Measurements from ENCODE around the gene PPP1R14B.

Gene PPP1R14B, protein sequence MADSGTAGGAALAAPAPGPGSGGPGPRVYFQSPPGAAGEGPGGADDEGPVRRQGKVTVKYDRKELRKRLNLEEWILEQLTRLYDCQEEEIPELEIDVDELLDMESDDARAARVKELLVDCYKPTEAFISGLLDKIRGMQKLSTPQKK

DNA sequence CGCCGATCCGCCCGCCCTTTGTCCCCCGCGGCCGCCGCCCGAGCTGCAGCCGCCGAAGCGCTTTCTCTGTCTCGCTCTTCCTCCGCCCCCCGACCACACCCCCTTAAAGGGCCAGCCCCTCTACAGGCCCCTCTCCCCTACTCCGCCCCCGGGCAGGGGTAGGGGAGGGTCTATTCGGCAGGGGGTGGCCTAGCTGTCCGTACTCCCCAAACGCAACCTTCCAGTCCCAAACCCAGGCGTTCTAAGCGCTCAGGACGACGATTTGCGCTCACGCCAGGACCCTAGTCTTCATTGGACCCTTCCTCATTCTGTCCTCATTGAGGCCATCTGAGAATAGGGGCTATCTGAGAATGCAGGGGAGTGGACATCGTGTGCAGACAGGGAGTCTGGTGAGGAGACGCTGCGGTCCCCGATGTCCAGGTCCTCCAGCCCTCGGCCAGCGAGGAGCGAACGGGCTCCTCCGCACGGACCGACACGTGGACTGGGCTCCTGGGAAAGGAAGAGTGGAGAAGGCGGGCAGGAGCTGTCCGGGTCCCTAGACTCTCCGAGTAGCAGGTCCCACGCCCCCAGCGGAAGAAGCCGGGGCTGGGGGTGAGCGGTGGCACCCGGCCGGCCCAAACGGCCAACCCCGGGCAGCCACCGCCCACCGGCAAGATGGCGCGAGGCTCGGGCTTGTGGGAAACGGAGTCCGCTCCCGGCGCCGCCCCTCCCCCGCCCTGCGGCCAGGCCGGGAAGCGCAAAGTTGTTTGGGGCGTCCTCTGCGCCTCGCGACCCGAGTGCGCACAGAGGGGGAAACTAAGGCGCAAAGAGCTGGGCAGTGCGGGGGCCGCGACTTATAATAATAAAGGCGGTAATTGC is at the start of gene PPP1R14B:
Gene PPP1R14B (minus strand): TSS at position 73 of the 858 bp plus-strand sequence. CDS start 270 bp downstream, outside the sequence.
- DNase-seq, result peak; percentile 65

DNA sequence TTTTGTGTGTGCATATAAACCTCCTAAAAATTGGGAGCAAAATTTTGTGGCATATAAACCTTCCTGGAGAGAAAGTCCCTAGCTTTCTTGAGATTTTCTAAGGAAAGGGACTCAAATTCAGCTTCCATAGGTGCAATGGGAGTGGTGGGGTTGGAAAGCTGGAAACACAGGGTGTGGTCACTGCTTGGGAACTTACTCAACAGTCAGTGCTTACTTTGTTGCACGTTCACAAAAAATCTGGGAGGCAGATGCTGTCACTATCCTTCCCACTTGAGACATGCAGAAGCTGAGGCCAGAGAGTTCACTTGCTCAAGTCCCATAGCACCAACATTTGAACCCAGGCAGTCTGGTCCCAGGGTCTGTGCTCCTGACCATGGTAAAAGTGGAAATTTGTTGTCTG is 49.5 kb upstream of the PPP1R14B start:
- DNase-seq, result no peak

DNA sequence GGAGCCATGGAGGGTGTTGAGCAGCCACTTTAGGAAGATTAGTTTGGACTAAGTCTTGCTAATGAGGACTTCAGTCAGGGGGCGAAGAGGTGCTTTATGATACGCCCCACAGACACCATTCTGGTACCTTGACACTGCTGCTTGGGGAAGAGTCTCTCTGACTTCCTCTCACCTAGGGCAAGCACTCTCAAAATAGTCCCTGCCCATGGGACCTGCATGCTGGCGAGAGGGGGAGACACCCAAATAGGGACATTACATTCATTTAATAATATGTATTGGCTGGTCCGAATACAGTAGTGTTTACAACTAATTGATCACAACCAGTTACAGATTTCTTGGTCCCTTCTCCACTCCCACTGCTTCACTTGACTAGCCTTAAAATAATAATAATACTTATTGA is 49.0 kb upstream of the PPP1R14B start:
- no peak for DNase-seq

DNA sequence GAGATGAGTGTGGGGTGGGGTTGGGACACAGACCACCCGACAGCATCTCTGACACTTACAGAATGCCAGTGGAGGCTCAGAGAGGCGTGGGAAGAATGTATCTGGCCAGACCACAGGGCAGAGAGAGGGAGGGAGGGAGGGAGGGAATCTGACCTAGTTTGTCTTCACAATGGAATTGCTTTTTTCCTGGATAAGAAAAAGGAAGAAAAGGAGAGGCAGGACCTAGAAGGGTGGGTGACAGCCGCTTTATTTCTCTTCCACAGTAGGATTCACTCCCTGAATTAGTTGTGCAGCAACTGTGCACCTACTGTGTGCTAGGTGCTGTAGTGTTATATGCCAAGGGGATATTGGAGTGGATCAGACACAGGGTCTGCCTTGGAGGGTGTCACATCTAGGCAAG is 48.0 kb upstream of the PPP1R14B start:
- DNase-seq, result no peak

DNA sequence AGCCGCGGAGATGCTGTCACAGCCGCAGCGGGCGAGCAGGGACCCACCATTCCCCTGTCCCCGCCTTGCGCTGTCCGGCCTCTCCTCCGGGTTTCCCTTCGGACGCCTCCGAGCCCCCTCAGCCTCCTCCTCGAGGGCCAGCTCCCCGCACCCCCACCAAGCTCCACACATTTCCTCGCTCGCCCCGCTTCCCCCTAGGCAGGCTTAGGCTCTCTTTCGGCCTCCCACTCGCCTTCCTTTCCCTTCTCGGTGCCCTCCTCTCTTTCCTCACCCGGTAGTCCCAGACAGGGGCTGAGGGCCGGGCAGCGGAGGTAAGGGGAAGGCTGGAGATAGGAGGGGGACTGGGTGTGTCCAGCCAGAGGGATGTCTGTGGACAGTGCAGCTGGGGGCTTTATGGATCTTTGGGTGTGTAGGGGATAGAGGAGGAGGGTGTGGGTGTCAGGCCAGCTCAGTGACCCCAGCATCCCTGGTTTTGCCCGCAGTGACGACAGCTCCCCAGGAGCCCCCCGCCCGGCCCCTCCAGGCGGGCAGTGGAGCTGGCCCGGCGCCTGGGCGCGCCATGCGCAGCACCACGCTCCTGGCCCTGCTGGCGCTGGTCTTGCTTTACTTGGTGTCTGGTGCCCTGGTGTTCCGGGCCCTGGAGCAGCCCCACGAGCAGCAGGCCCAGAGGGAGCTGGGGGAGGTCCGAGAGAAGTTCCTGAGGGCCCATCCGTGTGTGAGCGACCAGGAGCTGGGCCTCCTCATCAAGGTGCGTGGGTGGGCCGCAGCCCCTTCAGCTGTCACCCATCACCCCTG is 45.9 kb upstream of the PPP1R14B start:
- DNase-seq, result no peak

DNA sequence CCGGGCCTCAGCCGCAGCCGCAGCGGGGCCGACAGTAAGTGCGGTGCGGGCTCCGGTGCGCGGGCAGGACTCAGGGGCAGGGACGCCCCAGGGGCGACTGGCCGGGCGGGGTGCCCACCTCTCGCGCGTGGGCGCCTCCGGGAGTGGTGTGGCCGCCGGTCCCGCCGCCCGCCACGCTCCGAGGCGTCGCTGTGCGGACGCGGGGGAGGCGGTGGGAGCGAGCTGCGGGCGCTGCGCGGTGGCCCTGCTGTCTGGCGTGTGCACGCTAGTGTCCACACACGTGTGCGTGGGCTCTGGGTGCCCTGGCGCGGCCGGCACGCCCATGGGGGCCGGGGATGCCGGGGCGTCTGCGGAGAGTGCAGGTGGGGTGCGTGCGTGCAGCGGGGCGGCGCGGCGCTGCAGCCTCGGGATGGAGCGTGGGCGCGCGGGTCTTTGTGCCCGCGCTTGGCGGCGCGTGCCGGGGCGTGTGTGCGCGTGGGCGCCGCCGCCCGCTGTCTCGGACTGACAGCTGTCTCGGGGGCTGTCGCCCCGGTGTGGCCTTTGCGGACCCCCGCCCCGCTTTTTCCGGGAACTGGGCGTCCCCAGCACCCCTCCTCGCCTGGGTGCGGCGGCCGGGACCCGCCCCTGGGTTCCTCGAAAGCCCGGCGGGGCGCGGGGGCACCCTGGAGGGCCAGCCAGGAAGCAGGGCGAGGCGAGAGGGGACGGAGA is 45.2 kb upstream of the PPP1R14B start:
- no peak for DNase-seq

DNA sequence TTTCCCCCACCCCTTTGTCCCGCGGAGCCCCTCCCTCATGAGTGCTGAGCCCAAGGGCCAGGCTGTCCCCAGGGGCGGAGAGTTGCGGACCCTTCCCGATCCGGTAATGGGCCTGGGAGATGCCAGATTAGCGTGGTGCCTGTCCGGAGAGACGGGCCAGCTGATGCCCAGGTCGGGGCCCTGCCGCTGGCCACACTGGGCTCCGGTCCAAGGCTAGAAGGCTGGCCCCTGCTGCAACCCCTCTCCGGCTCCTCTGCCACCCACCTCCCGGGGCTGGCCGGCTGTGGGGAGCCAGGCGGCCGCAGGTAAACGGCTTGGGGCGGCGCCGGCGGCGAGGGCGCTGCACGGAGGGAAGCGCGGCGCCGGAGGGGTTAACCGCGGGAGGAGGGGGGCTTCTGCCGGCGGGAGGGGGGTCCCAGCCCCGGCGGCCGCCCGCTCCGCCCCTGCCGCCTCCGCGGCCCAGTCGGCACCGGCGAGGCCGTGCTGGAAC is 44.6 kb upstream of the PPP1R14B start, which contains the start of gene KCNK4:
Gene KCNK4 (plus strand): TSS at position 41 of the 490 bp plus-strand sequence. CDS start 1,717 bp downstream, outside the sequence.
- no peak for DNase-seq

DNA sequence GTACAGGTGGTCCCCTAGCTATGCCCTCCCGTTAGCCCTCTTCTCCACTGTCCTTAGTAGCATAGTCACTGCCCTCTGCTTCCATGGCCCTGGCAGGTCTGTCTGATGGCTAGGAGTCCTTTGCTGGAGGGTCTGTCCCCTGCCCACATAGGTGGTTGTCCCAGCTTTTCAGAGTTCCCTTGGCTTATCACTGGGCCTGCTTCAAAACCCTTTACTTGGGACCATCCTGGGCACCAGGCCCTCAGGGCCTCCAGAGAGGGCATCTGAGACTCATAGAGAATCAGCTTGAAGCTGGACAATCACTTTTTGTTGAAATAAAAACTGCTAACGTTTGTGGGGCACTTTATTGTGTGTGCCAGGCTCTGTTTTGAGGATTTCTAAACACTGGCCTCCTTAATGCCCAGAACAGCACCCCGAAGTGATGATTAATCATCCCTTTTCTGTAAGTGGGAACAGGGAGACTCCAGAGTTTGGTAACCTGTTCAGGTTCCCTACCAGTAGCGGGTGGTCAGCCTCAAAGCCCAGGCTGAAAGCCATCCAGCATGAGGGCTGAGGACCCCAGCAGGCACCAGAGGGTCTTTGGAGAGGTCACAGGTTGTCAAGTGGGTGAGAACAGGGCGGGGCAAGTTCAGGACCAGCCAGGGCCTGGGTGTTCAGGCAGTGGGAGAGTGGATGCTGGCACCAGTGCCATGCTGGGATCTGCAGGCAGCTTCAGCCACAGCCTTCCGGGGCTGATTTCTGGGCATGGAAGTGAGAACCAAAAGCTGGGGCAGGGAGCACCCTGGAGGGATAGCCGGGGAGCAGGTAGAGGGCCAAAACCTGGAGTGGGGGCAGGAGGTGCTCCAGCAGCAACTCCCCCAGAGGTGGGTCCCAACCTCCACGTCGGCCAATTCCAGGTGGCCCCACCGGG is 43.9 kb upstream of the PPP1R14B start:
- DNase-seq, result no peak

DNA sequence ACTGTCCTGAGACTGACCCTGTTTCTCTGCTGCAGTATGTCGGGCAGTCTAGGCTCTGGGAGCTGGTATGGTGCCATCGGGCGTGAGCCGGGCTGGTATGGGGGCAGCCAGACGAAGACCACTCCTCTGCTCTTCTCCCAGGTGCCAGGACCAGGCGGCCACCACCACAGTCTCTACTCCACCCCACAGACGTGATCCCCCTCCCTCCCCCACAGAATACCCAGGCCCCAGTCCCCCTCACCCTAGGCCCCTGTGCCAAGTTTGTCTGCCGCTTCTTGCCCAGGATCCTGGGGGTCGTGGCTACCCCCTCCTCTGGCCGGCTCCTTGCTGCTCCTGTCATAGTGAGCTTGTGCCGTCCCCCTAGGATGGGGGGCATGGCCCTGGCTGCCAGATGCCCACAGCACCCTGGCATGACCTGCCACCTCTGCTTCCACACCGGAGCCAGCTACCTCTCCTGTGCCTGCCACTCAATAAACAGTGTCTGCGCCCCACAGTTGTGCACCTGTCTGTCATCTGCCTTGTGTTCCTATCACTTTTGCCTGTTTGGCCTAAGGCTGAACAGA is 42.3 kb upstream of the PPP1R14B start:
- no peak for DNase-seq

DNA sequence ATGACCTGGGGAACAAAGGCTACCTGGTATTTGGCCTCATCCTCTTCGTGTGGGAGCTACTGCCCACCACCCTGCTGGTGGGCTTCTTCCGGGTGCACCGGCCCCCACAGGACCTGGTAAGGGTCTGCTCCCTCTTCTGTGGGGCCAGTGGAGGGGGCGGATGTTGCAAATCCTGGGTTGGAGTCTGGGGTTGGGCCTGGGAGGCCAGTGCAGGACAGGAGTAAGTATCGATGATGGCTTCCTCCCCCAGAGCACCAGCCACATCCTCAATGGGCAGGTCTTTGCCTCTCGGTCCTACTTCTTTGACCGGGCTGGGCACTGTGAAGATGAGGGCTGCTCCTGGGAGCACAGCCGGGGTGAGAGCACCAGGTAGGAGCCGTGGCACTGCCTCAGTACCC is 41.6 kb upstream of the PPP1R14B start:
- DNase-seq, result no peak

DNA sequence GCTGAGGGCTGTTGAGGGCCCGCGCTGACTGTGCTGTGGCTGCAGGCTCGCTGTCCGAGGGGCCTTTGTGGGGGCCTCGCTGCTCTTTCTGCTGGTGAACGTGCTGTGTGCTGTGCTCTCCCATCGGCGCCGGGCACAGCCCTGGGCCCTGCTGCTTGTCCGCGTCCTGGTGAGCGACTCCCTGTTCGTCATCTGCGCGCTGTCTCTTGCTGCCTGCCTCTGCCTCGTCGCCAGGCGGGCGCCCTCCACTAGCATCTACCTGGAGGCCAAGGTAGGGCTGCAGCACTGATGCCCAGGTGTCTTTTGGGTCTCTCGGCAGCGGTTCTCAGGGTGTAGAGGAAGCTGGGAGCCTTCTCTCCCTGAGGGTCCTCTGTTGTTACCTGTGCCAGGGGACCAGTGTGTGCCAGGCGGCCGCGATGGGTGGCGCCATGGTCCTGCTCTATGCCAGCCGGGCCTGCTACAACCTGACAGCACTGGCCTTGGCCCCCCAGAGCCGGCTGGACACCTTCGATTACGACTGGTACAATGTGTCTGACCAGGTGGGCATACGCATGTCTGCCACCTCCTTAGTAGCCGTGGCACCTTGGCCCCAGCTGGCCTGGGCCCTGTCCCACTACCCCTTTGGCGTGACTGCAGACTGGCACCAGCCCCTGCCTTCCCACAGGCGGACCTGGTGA is 41.1 kb upstream of the PPP1R14B start:
- DNase-seq, result no peak

DNA sequence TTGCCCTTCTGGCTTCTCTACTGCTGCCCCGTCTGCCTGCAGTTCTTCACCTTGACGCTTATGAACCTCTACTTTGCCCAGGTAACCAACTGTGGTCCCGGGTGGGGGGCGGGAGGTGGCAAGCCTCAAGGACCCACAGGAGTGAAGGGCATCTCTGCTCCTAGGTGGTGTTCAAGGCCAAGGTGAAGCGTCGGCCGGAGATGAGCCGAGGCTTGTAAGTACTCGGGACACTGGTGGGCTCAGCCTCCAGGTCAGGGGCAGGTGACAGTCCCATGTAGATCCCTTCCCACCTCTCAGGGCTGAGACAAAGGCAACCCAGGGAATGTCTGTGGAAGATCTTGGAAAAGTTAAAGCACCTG is 40.0 kb upstream of the PPP1R14B start:
- no peak for DNase-seq

DNA sequence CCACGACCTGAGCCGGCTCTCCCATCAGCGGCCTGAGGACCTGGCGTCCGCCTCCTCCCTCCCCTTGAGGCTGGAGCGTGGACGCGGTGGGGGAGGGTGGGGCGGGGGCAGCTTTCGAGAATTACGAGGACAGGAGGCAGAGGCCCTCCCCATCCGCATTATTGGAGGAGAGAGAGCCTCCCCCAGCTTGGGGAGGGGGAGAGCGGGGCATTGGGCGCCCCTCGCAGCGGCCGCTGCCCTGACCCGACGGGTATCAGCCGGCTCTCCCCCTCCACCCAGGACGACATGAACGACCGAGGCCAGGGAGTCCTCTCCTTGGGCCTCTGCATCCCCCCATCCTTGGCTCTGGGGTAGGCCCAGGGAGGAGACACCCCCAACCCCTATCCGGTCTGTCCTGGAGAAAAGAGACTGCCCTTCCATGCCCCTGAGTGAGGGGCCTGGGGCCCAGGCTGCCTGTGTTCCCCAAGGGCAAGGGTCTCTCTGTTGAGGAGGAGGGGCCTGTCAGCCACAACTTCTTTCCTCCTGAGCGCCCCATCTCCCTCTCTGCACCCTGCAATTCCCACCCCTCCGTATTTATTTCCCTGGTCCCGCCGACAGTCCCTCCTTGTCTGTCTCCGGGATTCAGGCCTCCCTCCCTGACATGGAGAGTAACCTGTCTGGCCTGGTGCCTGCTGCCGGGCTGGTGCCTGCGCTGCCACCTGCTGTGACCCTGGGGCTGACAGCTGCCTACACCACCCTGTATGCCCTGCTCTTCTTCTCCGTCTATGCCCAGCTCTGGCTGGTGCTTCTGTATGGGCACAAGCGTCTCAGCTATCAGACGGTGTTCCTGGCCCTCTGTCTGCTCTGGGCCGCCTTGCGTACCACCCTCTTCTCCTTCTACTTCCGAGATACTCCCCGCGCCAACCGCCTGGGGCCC is 39.4 kb upstream of the PPP1R14B start:
- DNase-seq, result peak; percentile 24

DNA sequence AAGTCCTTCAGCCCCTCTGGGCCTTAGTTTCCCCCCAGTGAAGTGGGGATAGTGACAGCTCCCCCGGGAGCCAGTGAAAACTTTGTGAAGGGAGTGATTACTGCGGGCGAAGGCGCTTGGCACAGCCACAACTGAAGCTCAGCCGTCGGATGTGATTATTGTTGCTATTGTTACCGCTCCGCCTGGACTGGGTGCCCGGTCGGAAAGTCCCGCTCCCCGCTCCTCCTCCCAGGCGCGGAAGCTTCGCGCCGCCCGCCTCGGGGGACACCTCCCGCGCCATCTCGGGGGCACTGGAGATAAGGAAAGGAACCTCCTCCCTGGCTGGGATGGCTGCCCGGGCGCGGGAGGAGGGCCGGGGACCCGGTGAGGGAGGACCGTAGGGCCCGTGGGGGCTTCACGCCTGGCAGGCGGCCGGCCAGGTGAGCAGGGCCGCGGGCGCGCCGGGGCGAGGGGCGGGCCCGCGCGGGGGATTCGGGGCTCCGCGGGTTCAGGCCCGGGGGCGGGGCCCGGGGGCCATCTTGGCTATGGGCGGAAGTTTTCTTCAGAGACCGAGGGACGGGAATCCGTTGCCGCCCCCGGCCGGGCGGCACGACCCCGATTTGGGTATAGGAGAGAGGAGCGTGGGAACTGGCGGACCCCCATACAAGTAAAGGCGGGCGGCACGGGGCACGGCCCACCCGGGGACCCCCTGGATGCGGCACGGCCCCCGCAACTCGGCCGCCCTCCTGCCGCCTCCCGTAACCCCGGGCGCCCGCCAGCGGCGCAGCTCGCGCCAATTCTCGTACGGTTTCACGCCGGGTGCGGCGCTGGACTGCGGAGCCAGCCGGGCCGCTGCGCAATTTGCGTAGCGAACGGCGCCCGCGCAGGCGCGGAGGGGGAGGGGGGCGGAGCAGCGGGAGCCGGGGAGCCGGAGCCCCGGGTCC is 38.5 kb upstream of the PPP1R14B start, which contains the start of gene GPR137:
Gene GPR137 (plus strand): TSS at position 887 of the 923 bp plus-strand sequence. CDS start 677 bp downstream, outside the sequence.
- peak; percentile 74 for DNase-seq

DNA sequence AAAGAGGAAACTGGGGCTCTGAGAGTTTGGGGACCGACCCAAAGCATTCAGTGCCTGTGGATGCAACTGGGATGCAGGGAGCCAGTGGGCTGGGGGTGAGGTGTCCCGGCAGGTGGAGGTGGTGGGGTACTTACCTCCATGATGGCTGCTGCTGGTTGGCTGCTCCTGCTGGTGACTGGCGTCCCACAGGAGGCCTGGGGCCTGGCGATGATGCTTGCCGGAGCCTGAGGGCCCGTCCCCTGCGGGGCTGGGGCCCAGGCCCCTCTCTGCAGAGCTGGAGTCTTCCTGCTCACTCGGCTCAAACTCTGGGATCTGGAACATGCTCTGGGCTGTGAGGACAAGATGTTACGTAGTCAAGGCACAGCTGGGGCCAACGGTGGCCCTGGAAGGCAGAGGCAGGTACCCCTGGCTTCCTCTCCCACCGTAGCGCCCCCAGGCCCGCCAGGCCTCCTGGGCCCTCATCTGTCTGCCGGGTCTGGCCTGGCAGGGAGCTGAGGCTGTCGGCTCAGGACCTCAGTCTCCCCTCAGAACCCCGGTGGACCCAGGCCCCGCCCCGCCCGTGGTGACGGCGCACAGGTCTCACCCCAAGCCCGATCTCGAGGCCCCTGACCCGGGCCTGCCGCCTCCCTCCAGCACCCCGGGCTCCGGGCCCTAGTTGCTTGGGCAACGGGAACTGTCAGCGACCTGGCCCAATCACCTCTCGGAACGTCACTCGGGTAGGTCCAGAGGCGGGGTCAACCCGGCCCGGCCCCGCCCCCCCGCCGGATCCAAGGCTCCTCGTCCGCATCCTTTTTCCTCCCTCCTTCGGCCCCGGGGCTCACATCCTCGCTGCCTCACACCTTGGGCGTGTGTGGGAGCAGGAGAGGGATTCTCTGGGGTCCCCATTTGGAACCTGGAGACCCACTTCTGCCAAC is 37.6 kb upstream of the PPP1R14B start, which contains the start of gene BAD:
Gene BAD (minus strand): TSS at position 618 of the 914 bp plus-strand sequence. CDS start 297 bp downstream, at position 321.
- peak; percentile 94 for DNase-seq

DNA sequence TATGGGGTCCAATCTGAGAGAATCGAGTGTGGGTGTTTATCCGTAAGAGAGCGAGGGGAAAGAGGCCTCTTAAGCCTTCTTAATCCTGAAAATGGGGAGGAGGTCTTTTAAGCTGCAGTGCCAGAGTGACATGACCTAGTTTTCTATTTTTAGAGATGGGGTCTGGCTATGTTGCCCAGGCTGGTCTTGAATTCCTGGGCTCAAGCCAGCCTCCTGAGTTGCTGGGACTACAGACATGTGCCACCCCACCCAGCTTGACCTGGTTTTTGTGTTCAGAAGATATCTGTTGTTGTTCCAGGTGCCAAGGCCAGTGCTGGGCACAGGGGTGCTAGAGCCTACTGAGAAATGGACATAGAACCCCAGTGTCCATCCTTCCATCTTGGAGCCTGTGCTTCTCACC is 36.3 kb upstream of the PPP1R14B start:
- no peak for DNase-seq
